IPS-15b (cell line): ENCODE data around the gene DDX51.

ENCODE experiments used
- H3K27me3 ChIP-seq: one replicate; pipeline ENCODE4 v1.6.1; 2013; ENCODE audit warnings: low read length; ENCODE audit not compliant: control insufficient read depth, insufficient read depth
- H3K36me3 ChIP-seq: one replicate; pipeline ENCODE4 v1.6.1; 2013; ENCODE audit warnings: low read length; ENCODE audit not compliant: control insufficient read depth, insufficient read depth
- H3K4me1 ChIP-seq: one replicate; pipeline ENCODE4 v1.6.1; 2013; ENCODE audit warnings: mild to moderate bottlenecking, low read length; ENCODE audit not compliant: control insufficient read depth, insufficient read depth
- H3K4me3 ChIP-seq: one replicate; pipeline ENCODE4 v1.5.1; 2013; ENCODE audit warnings: low read depth, low read length
- H3K9ac ChIP-seq: one replicate; pipeline ENCODE4 v1.6.1; 2013; ENCODE audit warnings: low read depth, mild to moderate bottlenecking, low read length
- H3K9me3 ChIP-seq: one replicate; pipeline ENCODE4 v1.6.1; 2013; ENCODE audit warnings: mild to moderate bottlenecking, low read length; ENCODE audit not compliant: control insufficient read depth, insufficient read depth

DDX51 gene

DNA sequence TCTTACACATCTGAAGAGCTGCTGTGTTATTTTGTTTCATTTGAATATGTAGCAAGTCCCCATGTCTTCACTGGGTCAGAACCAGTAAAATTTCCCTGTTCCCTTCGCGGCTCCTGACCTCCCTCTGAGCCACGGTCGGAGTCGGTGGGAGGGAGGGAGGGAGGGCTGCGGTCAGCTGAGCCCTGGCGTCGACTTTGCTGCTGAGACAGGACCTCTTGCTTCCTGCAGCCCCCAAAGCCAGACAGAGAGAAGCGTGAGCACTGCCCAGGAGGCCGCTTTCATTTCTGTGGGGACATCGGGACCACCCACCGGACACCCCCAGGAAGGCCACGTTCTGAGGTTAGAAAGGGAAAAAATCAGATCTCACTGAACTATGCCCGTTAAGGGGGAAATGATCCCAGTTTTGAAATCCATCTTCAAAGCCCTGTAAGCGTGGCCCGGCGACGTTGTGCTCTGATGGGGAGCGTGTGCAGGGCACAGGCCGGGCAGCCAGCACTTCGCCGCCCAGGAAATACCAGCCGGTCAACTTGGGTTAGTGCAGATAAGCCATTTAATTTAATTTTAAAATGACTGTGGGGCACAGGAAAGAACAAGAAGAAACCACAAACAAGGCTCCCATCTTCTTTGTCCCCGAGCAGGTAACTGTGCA lies 42.2 kb upstream of the DDX51 start:
- H3K36me3 ChIP-seq, result no peaks in the 10 kb centered on the region
- no peak overlapping the region for H3K9ac ChIP-seq
- H3K4me1 ChIP-seq, result no peaks in the 10 kb centered on the region
- H3K9me3 ChIP-seq, result no peaks in the 10 kb centered on the region
- H3K4me3 ChIP-seq, result no peak overlapping the region
- H3K27me3 ChIP-seq, result peaks cover 38% of the 10 kb centered on the region

DNA sequence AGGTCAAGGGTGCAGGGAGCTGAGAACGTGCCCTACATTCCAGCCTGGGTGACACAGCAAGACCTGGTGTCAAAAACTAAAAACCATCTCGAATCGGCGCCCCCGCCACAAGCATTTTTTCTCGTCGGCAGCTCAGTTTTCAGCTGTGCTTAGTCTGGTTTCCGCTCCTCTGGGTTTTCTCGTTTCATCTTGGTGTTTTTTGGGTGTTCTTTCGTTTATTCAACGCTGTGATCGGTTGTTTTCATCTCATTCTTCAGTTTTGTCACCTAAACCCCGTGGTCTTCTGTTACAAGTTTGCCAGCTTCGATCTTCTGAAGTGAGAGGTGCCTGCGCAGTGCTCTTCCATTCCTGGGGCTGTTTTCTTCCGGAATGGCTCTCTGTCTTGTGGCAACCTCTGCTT lies 41.6 kb upstream of the DDX51 start:
- Histone ChIP-seq H3K9ac (no peak overlapping the region), H3K4me1 (no peaks in the 10 kb centered on the region), H3K4me3 (no peak overlapping the region), H3K9me3 (no peaks in the 10 kb centered on the region), H3K27me3 (peaks cover 34% of the 10 kb centered on the region), H3K36me3 (no peaks in the 10 kb centered on the region)

DNA sequence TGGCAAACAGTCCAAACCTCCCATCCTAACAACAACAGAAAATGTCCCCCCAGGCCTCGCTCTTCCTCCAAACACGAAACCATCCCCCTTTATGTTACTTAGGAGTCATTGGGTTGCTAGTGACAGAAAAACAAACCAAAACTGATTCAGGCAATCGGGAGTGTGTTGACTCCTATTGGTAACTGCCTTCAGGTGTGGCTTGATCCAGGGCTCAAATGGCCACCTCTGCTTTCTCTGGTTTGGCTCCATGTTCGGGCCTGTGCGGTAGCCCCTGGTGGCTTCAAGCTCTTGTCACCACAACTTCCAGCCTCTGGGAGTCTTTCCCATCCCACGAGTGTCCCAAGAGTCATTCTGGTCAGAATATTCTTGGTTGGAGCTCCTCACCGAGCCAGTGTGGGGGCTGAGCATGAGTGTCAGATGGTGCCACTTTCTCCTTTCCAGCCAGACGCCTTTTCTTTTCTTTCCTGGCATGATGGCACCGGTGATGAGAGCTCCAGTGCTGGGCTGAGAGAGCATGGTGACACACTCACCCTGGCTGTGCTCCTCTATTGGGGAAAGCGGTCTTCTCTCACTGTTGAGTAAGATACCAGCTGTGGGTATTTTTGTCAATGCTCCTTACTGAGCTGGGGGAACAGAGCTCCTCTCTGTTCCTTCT lies 38.7 kb upstream of the DDX51 start:
- Histone ChIP-seq H3K27me3 (peaks cover 24% of the 10 kb centered on the region), H3K4me1 (no peaks in the 10 kb centered on the region), H3K4me3 (no peak overlapping the region), H3K36me3 (no peaks in the 10 kb centered on the region), H3K9ac (no peak overlapping the region), H3K9me3 (no peaks in the 10 kb centered on the region)

DNA sequence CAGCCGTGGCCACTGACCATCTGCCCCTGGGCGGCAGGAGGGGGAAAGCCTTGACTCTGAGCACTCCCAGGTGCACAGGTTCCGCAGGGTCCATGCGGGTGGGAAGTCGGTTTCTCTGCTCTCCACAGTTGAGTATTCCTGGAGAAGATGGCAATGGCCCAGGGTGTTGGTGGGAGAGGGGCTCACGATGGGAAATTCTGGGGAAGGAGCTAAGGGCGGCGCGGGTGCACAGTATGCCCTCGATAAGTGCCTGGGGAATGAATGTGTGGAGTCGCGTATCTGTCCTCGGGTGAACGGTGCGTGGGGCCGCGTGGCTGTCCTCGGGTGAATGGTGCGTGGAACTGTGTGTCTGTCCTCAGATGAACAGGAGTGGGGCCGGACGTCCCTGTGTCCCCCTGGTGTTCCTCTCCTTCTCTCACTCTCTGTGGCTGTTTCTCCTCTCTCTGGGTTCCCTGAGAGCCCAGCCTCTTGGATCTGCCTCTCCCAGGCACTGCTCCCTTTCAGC lies 38.1 kb upstream of the DDX51 start:
- no peaks in the 10 kb centered on the region for H3K9me3 ChIP-seq
- no peak overlapping the region for H3K4me3 ChIP-seq
- H3K27me3 ChIP-seq, result peaks cover 24% of the 10 kb centered on the region
- no peak overlapping the region for H3K9ac ChIP-seq
- H3K36me3 ChIP-seq, result no peaks in the 10 kb centered on the region
- no peaks in the 10 kb centered on the region for H3K4me1 ChIP-seq

DNA sequence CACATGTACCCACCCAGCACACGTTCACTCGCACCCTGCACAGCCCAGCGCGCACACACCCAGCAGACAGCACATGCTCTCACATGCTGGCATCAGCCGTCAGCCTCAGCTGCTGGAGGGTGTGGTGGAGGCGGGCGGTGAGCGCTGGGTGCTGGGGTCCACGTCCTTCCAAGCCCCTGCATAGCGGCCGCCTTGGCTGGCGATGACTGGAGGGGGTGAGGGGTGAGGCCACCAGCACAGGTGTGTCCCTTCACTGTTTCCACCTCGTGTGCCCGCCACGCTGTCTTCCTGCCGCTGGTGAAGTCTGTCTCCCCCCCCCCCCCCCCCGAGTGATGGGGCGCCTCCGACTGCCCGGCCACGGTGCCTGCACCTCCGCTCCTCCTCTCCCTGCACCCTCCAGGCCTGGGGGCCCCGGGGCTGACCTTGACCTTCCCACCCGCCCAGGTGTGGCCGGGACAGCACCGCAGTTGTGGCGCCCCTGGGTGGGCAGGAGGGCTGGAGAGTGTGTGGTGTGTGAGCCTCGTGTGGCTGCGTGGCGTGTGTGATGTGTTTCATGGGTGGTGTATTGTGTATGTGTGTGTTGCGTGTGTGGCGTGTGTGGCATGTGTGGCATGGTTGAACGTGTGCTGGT lies 37.6 kb upstream of the DDX51 start:
- Histone ChIP-seq H3K27me3 (peaks cover 24% of the 10 kb centered on the region), H3K4me1 (no peaks in the 10 kb centered on the region), H3K9ac (no peak overlapping the region), H3K4me3 (no peak overlapping the region), H3K36me3 (no peaks in the 10 kb centered on the region), H3K9me3 (no peaks in the 10 kb centered on the region)

DNA sequence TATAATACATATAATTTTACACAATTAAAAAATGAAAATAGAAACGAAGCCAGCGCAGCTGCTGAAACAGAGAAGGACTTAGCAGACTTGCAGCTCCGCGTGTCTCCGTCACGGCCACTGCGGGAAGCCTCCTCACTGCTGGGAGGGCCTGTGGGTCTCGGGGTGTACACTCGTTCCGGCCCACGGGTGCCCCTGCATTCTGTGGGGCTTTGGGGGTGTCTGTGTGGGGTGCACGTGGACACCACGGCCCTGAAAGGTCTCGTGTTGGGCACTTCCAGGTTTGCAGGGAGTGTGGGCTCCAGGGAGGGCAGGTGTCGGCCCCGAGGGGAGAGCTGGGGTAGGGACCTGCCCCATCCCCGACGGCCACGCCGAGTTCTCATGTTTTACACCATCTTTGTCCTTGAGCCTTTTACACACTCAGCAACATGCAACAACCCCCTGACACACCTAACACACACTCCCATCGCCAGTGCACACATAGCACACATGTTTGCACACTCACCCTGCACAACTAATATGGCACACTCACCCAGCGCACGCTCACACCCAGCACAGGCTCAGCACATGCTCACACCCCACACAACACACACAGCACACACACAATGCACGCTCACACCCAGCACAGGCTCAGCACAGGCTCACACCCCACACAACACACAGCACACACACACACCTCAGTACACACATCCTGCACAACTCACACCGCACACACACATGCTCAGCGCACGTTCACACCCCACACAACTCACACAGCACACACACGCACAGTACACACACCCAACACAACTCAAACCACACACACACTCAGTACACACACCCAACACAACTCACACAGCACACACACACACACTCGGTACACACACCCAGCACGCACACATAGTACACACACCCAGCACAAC lies 36.8 kb upstream of the DDX51 start:
- Histone ChIP-seq H3K9me3 (no peaks in the 10 kb centered on the region), H3K9ac (no peak overlapping the region), H3K4me3 (no peak overlapping the region), H3K36me3 (no peaks in the 10 kb centered on the region), H3K27me3 (peaks cover 24% of the 10 kb centered on the region), H3K4me1 (no peaks in the 10 kb centered on the region)

DNA sequence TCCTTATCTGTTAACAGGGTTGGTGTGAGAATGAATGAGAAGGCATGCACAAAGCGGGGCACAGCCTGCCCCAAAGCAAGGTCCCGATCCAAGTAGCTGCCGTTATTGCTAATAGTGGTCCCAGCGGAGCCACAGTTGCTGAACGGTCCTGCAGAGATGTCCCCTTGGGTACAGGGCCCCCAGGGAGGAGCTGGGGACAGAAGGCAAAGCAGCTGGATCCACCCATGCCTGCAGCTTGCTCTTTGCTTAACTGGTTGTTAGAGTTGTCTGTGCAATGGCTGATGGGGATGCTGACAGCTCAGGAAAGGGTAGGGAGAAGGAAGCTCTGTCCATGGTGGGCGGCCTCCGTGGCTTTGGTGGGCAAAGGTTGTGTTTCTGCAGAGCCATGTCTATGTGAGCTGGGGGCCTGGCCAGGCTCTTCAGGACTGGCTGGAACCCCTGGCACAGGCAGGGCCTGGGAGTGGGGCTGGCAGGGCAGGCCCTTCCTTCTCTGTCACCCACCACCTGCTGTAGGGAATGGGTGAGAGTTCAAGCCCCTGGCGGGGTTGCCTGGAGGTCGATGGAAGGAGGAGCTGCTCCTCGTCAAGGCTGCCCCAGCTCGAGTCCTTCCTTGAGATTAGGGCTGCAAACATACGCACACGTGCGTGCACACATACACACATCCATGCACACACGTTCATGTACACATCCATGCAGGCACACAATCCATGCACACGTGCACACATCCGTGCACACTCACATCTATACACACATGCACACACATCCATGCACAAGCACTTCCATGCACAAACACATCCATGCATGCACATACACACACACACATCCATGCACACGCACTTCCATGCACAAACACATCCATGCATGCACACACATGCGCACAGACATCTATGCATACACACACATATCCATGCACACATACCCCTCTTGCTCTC lies 35.6 kb upstream of the DDX51 start:
- Histone ChIP-seq H3K36me3 (no peaks in the 10 kb centered on the region), H3K4me1 (peaks cover 1% of the 10 kb centered on the region), H3K9ac (no peak overlapping the region), H3K9me3 (no peaks in the 10 kb centered on the region), H3K27me3 (peaks cover 23% of the 10 kb centered on the region), H3K4me3 (no peak overlapping the region)

DNA sequence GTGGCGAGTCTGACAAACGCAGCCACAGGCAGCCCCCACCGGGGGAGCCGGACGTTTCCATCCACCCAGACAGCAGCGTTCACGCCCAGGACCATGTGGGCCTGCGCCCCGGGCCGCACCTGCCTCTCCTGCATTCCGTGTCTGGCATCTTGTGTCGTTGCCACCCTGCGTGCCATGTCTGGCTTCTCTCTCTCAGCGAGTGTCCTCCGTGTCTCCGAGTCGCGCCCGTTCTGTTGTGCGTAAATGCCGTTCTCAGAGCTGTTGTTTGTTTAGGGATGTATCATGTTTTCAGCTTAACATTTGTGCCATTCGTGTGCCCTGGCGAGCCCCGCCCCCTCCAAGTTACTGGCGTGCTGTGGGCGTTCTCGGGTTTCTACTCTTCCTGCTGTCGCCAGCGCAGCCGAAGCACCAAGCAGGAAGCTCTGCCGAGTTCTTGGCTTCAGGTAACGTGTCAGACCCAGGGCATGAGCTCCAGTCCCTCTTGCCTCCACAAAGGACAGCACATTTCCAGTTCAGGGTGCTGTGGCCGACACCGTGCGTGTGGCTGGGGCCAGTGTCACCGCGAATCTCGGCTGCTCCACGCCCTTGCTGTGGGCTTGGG lies 34.8 kb upstream of the DDX51 start:
- H3K27me3 ChIP-seq, result peaks cover 21% of the 10 kb centered on the region
- H3K9ac ChIP-seq, result no peak overlapping the region
- peaks cover 2% of the 10 kb centered on the region for H3K4me1 ChIP-seq
- no peak overlapping the region for H3K4me3 ChIP-seq
- no peaks in the 10 kb centered on the region for H3K36me3 ChIP-seq
- H3K9me3 ChIP-seq, result no peaks in the 10 kb centered on the region

DNA sequence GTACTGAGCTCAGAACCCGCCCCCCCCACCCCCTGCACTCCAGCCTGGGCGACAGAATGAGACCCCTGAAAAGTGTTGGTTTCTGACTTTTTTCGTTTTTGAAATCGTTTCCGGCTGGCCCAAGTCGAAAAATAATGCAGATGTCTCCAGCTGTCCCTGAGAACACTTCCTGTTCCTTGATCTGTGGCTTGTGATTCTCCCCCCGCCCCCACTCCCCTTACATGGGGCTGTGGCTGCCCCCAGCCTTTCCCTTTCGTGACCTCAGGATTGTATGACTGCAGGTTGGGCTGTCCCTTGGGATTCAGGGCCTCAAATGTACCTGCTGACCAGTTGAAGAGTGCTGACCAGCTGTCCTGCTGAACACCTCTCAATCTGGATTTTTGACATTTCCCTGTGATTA lies 34.2 kb upstream of the DDX51 start:
- Histone ChIP-seq H3K27me3 (peaks cover 15% of the 10 kb centered on the region), H3K4me1 (peaks cover 2% of the 10 kb centered on the region), H3K9me3 (no peaks in the 10 kb centered on the region), H3K9ac (no peak overlapping the region), H3K36me3 (no peaks in the 10 kb centered on the region), H3K4me3 (no peak overlapping the region)

DNA sequence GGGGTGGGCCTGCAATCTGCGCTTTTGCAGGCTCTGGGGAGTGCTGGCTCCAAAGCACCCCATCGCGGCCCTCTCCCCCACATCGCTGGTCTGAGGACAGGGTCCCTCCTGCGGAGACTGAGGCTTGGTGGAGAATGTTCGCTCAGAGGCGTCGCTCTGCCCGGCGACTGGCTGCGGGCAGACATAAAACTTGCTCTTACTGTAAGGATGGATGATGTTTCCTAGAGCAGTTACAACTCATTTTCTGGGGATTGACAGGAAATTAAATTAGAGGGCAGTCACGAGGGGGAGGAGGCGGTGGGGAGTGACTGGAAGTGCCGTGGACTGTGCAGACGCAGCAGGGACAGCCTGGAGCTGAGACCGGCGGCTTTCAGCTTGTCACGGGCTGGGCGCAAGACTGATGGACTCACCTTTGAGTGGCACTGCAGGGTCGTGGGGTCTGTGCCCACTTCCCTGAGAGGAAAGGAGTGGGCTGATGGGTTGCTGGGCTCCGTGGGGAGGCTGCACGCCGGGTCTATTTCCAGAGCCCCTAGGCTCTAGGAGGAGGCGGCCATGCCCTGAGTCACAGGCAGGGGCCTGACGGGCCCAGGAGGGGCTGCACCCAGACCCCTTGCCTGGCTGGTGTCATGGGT lies 32.9 kb upstream of the DDX51 start:
- peaks cover 6% of the 10 kb centered on the region for H3K27me3 ChIP-seq
- H3K4me1 ChIP-seq, result peaks cover 2% of the 10 kb centered on the region
- H3K36me3 ChIP-seq, result no peaks in the 10 kb centered on the region
- no peaks in the 10 kb centered on the region for H3K9me3 ChIP-seq
- H3K9ac ChIP-seq, result no peak overlapping the region
- no peak overlapping the region for H3K4me3 ChIP-seq
